ENCODE measurements around the gene BAIAP3.
"Not testable (repeated sequence)": the region's sequence is repeated elsewhere in the genome, so short reads cannot be mapped to it uniquely, and the experiment has no call there.

BAIAP3 gene

GRCh38 chr16:1319041-1319440, 14.4 kb upstream of the BAIAP3 start:
- DNase-seq = no peak

- DNase-seq = no peak
Measured at GRCh38 chr16:1320097-1320496, 13.3 kb upstream of the BAIAP3 start.

DNA sequence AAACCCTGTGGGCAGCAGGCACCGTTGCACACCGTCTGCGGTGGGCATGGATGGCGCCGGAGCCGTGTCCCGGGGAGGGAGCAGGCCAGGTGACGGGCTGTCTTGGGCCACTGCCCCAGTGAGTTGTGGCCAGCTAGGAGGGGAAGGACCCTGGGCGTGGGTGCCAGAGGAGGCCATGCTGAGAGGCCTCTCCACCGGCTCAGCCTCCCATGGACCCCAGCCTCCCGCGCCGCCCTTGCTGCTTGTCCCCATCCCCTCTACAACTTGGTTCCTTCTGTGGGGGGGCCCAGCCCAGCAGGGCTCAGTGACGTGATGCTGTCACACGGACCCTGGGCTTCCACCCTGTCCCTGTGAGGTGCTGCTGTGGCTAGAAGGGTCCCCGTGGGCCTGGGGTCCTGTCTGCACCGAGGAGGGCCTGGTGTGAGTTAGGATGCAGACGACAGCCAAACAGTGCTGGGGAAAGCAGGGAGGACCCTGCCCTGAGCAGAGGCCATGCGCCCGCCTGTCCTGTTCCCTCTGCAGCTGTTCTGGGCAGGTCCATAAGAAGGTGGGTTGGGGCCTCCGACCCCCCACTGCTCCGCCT, 12.7 kb upstream of the BAIAP3 start:
- DNase-seq = no peak

- no peak for DNase-seq
Measured at GRCh38 chr16:1322407-1322806, 11.0 kb upstream of the BAIAP3 start.

GRCh38 chr16:1323296-1324239, 9.9 kb upstream of the BAIAP3 start:
- no peak for DNase-seq

DNA sequence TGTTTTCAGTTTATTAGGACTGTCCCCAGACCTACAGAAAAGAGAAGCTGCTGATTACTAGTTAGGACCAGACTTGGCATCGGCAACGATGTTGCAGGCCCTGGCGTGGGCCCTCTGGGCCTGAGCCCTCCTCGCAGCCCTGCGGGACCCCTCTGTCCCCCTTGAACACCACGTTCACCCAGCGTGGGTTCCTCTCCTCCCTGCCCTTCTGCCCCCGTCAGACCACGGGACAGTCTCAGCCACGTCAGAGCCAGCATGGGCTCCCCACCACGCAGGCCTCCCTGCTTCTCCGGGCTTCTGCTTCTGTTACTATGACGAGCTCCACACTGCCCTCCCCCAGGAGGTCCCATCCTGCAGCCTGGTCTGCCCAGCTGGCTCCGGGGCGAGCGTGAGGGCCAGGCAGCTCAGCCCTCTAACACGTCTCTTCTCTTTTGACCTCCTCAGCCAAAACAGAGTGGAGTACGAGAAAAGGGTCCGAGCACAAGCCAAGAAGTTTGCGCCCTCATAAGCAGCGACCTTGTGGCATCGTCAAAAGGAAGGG, 9.1 kb upstream of the BAIAP3 start:
- no peak for DNase-seq

DNA sequence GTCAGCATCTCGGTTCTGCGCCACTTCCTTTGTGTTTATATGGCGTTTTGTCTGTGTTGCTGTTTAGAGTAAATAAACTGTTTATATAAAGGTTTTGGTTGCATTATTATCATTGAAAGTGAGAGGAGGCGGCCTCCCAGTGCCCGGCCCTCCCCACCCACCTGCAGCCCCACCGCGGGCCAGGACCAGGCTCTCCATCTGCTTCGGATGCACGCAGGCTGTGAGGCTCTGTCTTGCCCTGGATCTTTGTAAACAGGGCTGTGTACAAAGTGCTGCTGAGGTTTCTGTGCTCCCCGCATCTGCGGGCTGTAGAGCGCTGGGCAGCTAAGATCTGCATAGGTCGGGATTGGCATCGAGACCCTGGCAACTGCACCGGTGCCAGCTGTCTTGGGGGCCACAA, 8.2 kb upstream of the BAIAP3 start:
- DNase-seq = no peak

GRCh38 chr16:1325673-1326371, 7.6 kb upstream of the BAIAP3 start:
- DNase-seq = no peak

DNA sequence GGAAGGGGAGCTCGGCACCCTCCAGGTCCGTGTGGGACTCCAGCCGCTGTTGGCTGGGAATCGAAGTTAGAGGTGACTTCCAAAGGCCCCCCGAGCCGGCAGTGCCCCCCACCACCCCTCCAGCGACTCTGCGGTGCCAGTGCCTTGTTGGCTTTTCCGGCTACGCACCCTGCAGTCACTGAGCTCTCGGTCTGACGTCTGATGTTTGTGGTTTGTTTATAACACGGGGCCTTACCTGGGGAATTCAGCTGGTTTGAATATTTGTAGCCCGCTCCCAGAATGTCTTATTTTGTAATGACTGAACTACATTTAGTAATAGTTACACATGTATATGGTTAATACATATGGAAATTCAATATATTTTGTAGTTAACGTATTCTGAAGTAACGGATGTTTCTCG, 7.1 kb upstream of the BAIAP3 start:
- no peak for DNase-seq

GRCh38 chr16:1326946-1327618, 6.4 kb upstream of the BAIAP3 start:
- no peak for DNase-seq

DNA sequence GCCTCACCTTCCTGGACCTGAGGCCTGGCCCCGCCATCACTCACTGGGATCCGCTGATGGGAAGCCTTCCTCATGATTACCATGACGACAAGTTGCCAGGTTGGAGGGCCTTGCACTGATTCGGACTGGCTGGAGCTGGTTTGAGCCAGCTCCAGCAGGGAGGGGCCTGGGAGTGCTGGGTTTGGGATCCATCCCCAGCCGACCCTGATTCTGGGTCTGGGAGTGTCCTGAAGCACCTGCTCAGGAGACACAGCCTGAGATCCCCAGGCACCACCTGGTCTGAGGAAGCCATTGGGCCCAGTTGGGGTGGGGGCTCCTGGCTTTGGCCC, 5.9 kb upstream of the BAIAP3 start:
- no peak for DNase-seq

DNA sequence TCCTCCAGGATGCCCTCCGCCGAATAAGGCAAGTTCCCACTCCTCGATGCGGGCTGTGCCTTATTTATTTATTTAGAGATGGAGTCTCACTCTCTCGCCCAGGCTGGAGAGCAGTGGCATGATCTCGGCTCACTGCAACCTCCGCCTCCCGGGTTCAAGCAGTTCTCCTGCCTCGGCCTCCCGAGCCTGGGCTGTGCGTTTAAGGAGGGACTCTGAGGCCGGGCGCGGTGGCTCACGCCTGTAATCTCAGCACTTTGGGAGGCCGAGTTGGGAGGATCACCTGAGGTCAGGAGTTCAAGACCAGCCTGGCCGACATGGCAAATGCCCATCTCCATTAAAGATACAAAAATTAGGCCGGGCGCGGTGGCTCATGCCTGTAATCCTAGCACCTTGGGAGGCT, 5.3 kb upstream of the BAIAP3 start:
- DNase-seq = not testable (repeated sequence)

DNA sequence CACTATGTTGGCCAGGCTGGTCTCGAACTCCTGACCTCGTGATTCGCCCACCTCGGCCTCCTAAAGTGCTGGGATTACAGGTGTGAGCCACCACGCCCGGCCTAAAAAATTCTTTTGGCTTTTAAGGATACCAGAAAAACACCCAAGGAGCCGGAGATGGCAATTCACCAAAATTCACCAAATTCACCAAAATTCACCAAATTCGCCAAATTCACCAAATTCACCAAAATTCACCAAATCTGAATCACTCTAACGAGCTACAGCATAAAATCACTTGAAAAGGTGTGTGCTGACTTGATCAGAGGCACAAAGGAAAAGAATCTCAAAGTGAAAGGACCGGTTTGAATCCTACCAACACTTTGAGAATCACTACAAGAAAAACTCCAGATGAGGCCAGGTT, 4.5 kb upstream of the BAIAP3 start:
- DNase-seq = not testable (repeated sequence)

DNA sequence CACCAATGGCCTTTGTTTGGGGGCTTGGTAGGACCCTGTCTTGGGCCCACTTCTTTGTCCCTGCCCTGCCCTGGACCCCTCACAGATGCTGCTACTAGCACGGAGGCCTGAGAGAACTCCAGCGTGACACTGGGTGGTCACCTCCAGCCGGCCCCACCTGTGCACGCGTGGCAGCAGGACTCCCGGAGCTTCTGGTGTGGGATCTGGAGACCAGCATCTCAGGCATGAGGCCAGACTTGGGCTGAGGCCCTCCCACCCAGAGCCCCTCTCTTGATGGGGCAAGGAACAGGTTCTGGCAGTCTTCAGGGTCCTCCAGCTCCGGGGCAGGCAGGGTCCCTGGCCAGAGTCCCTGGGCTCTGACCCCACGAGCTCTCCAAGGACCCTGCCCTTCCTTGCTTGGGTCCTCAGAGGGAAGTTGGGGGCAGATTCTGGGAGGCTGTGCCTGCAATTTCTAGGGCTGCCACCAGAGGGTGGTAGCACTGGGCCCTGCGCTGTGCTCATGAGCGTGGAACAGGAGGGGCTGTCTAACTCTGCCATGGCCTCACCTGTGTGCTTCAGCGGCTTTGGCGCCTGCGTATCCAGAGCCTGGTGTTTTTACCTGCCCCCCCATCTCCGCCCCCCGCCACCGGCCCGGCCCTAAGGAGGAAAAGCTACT, 3.1 kb upstream of the BAIAP3 start:
- DNase-seq = peak; percentile 69

DNA sequence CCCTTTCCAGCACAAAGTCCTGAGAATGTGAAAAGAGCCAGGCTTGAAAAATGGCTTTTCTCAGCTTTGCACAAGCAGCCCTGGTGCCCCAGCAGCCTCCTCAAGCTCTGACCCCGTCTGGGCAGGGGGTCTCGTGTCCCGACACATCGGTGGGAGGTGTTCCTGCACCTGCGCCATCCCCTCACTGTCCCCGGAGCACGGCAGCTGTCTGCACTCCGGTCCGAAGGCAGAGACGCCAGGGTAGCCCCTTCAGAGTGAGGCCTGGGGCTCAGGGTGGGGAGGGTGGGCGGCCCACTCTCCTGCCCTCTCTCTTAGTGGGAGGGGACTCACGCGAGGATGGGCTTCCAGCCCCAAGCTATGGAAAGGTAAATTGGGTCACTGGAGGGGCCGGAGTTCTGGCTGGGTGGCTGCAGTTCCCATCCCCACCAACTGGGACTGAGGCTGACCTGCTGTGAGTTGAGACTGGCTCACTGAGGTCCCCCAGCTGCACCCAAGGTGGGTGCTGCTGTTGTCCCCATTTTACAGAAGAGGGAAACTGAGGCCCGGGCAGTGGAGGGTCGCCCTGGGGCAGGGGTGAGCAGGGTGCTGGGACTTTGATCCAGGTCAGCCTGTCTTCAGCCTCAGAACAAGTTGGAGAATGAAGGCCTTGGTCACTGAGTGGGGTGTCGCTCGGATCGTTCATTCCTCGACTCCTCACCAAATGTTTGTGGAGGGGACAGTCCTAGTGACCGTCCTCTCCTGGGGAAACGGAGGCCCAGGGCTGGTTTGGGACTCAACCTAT, 2.3 kb upstream of the BAIAP3 start:
- DNase-seq = no peak

DNA sequence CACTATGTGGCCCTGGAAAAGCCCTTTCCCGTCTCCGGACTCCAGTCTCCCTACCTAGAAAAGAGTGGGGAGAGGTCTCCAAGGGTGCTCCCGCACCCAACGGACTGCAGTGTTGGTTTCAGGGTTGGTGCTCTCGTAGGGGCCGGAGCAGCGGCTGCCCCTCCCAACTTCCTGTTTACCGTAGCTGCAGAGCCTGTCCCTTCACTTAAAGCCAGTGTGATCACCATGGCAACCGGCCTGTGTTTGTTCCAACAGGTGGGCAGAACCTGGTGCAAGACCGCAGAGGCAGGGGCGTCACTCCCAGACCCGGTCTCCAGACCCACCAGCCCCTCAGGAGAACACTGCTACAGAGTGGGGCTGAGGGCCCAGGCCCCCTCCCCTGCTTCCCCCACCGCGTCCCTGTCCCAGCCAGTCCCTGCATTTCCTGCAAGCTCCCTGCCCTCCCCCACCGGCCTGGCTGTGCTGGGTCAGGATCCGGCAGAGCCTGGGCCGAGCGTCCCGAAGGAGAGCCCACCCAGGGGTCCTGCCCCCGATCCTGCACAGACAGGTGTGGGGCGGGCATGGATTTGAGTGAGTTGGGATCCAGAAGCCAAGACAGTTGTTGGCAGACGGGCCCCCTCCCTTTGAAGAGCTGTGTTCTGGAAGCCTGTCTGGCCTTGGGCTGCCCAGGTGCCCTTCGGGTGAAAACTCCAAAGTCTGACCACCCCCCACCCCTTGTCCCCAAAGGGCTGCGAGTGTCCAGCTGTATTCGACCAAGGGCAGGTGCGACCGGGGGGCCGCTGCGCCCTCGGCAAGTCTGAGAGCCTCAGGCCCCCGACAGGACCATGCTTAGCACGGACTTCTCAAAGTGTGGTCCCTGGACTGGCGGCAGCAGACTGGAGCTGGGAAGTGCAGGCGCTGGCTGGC, 1.5 kb upstream of the BAIAP3 start:
- peak; percentile 58 for DNase-seq

GRCh38 chr16:1332618-1333148, 762 bp upstream of the BAIAP3 start:
- no peak for DNase-seq

DNA sequence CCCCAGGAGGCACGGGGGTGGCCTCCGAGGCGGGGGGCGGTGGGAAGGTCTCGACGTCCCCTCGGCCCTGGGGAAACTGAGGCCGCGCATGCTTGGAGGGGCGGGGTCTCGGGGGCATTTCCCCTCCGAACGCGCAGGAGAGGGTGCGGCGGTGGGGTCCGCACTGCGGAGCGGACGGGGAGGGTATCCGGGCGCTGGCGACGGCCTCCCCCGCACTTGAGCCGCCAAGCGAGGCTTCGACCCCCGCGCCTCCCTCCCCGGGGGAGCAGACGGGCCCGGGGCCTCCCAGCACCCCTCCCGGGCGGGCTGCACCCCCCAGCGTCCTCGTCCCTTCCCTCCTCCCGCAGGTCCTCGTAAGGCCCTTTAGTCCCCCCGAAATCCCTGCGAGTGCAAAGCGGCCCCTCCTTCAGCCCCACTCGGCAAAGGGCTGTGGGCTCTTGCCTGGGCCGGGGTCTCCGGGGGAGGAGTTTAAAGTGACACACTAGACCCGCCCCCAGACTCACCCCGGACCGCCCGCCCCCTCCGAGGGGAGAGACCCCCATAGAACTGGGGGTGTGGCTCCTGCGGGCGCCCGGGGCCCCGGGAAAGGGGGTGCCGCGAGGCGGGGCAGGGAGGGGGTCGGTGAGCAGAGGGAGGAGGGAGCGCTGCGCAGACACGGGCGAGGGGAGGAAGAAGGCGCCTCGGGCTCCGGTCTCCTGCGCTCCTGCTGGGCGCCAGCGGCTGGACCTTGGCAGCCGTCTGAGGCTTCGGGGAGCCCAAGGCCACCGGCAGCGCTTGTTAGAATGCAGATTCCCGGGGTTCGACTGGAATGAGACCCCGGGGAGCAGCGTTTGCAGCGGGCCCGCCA, 632 bp downstream of the BAIAP3 start:
- no peak for DNase-seq

DNA sequence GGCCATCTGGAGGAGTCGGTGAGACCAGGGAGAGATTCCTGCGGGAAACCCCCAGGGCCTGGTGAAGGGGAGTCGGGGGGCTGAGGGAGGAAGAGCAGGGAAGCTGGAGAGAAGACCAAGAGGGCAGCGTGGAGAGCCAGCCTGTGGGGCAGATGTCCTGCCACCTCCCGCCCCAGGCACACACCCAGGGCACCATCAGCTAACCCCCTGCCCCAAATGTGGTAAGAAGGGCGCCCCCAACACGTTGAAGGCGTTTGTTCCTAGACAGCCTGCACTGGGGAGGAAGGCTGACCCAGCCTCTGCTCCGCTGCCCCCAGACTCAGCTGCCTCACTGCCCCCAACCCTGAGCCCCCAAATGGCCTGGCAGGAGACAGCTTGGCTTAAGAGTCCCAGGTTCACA, 1.3 kb downstream of the BAIAP3 start:
- DNase-seq = no peak

Data from stimulated activated CD8-positive, alpha-beta memory T cell treated with anti-CD3 and anti-CD28 coated beads, Interleukin-4, amount 100 ng/mL, for 48 hours (primary cell).